GM18507 (cell line): ENCODE measurements around the gene NRN1.
A peak's percentile ranks its signal among the peaks of the same experiment; 100 is the strongest.
"Not testable (repeated sequence)": the region's sequence is repeated elsewhere in the genome, so short reads cannot be mapped to it uniquely, and the experiment has no call there.

ENCODE experiments used
- DNase-seq: peaks from one replicate; pipeline ENCODE4 v3.0.0; 2011; ENCODE audit warnings: low read depth; ENCODE audit not compliant: insufficient read length; ENCODE audit errors: extremely low spot score
- FAIRE-seq: peaks from 2 replicates; lab custom pipeline; 2011; peaks lifted over from hg19 to GRCh38; lab: Jason Lieb, UNC

Gene NRN1

GRCh38 chr6:5989141-5989723, 17.5 kb downstream of the NRN1 start:
- FAIRE-seq (no peak), DNase-seq (no peak)

GRCh38 chr6:5986861-5987260, 19.9 kb downstream of the NRN1 start:
- no peak for DNase-seq
- FAIRE-seq: no peak

GRCh38 chr6:5984150-5985089, 22.3 kb downstream of the NRN1 start:
- FAIRE-seq (no peak), DNase-seq (no peak)

GRCh38 chr6:5981126-5982026, 25.3 kb downstream of the NRN1 start:
- DNase-seq (no peak), FAIRE-seq (no peak)

- FAIRE-seq (no peak), DNase-seq (no peak)
Measured at GRCh38 chr6:5979650-5980420, 26.9 kb downstream of the NRN1 start.

GRCh38 chr6:5976811-5977210, 29.9 kb downstream of the NRN1 start:
- DNase-seq: no peak
- FAIRE-seq: no peak

GRCh38 chr6:5968817-5969734, 37.6 kb downstream of the NRN1 start:
- DNase-seq (no peak), FAIRE-seq (peak; percentile 21)

- DNase-seq, FAIRE-seq: not testable (repeated sequence)
Measured at GRCh38 chr6:5968036-5968435, 38.7 kb downstream of the NRN1 start.

- FAIRE-seq (no peak), DNase-seq (no peak)
Measured at GRCh38 chr6:5967594-5967993, 39.1 kb downstream of the NRN1 start.

GRCh38 chr6:5962794-5963193, 43.9 kb downstream of the NRN1 start:
- DNase-seq (no peak), FAIRE-seq (no peak)

- DNase-seq: no peak
- no peak for FAIRE-seq
Measured at GRCh38 chr6:5961836-5962235, 44.9 kb downstream of the NRN1 start.

GRCh38 chr6:5960456-5960855, 46.3 kb downstream of the NRN1 start:
- FAIRE-seq (no peak), DNase-seq (no peak)

GRCh38 chr6:5958921-5959320, 47.8 kb downstream of the NRN1 start:
- DNase-seq (no peak), FAIRE-seq (no peak)

- FAIRE-seq: no peak
- no peak for DNase-seq
Measured at GRCh38 chr6:5956939-5957338, 49.8 kb downstream of the NRN1 start.

- DNase-seq (no peak), FAIRE-seq (peak; percentile 56)
Measured at GRCh38 chr6:5950361-5950785, 56.4 kb downstream of the NRN1 start.
